Fibroblast of skin of left biceps (primary cell): ENCODE measurements around the gene DYNLL2.
"Not testable (repeated sequence)": the region's sequence is repeated elsewhere in the genome, so short reads cannot be mapped to it uniquely, and the experiment has no call there.

Experiments used
- DNase-seq, 2 experiments: peaks; one replicate each; pipeline ENCODE4 v3.0.0-alpha.2; 2013; ENCODE audit warnings: low read depth in 2 of 2

The DYNLL2 gene

DNA sequence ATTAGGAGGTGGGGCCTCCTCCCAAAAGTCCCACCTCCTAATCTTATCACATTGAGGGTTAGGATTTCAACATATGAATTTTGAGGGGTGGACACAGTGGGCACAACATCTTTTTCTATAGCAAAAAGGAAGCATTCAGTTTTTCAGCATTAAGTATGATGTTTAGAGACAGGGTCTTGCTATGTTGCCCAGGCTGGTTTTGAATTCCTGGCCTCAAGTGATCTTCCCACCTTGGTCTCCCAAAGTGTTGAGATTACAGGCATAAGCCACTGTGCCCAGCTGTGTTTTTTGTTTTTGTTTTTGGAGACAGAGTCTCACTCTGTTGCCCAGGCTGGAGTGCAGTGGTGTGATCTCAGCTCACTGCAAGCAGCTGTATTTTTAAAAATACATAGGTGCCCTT, 18.7 kb downstream of the DYNLL2 start:
- not testable (repeated sequence) for DNase-seq

DNA sequence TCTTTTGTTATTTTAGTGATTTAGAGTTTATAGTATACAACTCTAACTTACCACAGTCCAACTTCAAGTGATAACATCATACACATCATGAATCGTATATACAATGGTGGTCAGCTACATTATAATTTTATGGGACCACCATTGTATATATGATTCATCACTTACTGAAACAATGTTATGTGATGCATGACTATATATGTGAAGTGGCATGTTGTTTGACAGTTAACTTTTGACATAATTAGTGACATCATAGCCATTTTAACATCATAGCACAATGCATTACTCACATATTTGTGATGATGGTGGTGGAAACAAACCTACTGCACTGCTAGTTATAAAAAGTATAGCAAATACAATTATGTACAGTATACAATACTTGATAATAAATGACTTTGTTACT, 21.9 kb downstream of the DYNLL2 start:
- DNase-seq = no peak

DNA sequence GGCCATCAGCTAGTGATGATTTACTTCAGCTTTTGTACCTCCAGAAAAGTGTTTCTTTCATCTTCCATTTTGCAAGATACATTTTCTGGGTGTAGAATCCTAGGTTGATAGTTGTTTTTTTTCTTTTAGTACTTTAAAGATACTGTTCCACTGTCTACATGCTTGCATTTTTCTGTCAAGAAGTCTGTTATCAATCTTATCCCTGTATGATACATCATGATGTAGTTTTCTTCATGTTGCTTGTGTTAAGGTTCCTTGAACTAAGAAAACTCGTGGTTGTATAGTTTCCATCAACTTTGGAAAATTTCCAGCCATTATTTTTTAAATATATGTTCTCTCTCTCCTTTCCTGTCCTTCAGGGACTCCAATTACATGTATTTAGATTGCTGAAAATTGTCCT, 24.1 kb downstream of the DYNLL2 start:
- no peak for DNase-seq

GRCh38 chr17:58109197-58109596, 26.0 kb downstream of the DYNLL2 start:
- DNase-seq = no peak

DNA sequence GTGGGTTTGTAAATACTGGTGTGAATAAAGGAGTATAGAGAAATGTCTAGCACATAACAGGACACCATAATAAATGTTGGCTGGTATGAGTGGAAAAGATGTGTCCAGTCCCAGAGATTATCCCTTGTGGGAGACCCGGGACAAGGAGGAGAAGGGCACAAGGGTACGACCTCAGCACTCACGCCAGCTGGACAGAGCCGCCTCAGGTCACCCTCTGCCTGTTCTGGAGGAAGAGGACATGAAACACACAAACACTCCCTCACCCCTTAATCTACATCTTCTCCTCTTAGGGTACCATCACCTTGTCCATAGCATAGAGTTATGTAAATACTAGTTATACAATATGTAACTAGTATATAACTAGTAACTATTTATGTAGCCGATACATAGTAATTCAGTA, 26.8 kb downstream of the DYNLL2 start:
- DNase-seq = no peak

DNA sequence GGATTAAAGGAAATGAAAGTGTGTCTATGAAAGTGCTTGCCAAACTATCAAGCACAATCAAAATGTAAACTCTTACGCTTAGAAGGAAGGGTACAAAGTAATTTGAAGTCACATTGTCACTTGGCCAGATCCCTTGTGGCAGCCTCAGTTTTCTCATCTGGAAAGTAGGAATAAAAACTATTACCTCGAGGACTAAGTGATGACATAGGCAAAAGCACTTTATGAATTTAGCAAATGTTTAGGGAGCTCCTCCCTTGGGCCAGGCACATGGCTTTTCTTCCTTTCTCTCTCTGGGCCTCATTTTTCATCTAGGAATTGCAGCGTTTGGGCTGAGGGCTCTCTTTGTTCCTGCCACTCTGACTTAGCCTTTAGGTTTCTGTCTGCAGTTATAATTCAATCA, 28.5 kb downstream of the DYNLL2 start:
- no peak for DNase-seq

DNA sequence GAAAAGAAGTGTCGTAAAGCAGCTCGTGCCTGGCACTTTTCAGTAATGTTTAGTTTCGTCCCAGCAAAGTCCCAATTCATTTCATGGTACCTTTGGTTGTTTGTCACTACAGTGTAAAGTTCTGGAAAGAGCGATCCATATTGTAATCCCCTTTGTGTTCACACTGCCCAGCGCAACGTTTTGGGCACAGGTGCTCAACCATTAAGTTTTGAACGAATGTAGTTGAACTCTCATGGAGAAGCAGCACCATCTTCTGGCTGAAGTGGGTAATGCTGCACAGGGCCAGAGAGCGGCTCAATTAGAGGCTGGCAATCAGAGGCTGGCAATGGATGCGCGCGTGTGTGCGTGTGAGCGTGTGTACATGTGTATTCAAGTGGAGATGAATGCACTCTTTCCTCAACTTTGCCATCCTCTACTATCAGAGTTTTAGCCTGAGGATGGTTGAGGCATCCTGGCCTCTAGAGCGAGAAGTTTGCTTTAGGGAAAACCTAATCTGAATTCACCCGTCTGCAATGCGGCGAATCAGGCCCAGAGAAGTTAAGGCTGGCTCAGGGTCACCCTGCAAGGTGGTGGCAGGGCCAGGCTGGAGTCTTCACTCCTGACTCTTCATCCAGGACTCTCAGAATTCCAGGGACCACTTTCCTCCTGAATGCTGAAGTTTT, 29.9 kb downstream of the DYNLL2 start:
- peak; percentile 18 to 21 for DNase-seq

GRCh38 chr17:58113947-58114346, 30.7 kb downstream of the DYNLL2 start:
- no peak for DNase-seq

DNA sequence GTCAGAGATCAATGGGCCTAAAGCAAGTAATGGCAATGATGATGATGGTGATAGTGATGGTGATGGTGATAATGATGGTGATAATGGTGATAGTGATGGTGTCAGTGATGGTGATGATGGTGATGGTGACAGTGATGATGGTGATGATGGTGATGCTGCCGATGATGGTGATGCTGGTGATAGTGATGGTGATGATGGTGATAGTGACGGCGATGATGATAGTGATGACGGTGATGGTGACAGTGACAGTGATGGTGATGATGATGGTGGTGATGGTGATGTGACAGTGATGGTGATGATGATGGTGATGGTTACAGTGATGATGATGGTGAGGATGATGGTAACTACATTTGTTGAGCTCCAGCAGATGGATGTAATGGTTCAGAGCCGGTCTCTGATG, 34.2 kb downstream of the DYNLL2 start:
- no peak for DNase-seq

- DNase-seq = no peak
These were observed 36.3 kb downstream of the DYNLL2 start for GRCh38 chr17:58119491-58119890.

DNA sequence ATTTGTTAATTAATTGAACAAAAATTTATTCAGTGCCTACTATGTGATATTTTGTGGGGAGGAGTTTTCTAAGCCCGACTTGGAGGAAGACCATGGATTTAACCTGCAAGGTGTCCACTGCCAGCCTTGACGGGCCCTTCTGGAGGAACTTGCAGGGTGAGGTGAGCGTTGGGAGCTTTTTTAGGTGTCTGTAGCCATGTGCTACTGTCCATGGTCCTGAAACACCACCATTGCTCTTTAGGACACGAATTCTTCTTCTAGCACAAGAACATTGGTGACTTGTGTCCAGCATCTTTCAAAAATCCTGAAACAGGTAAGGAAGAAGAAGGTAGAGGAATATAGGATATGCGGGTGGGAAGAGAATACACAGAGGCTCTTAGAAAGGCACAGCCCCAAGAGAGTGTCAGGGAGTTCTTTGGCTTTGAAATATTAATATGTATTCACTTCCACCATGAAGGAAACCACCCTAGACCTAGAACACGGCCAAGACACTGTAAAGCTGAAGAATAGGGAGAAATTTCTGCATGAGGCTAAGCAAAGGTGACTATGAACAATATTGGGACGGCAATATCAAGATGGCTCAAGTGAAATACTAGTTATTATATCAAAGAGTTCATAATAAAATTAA, 37.1 kb downstream of the DYNLL2 start:
- peak; percentile 9 to 10 for DNase-seq

GRCh38 chr17:58121925-58122324, 38.7 kb downstream of the DYNLL2 start:
- DNase-seq = peak in 1 of 2 experiments; percentile 1

DNA sequence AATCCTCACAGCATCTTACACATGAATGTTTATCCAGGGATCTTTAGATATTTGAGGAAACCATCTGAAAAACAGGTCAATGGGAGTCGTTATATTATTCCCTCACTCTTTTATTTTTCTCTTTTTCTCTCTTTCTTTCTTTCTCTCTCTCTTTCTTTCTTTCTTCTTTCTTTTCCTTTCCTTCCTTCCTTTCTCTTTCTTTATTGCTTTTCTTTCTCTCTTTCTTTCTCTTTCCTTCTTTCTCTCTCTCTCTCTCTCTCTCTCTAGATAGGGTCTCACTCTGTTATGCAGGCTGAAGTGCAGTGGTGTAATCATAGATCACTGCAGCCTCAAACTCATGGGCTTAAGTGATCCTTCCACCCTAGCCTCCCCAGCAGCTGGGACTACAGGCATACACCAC, 44.6 kb downstream of the DYNLL2 start:
- DNase-seq = no peak

GRCh38 chr17:58132697-58133096, 49.5 kb downstream of the DYNLL2 start:
- not testable (repeated sequence) for DNase-seq

DNA sequence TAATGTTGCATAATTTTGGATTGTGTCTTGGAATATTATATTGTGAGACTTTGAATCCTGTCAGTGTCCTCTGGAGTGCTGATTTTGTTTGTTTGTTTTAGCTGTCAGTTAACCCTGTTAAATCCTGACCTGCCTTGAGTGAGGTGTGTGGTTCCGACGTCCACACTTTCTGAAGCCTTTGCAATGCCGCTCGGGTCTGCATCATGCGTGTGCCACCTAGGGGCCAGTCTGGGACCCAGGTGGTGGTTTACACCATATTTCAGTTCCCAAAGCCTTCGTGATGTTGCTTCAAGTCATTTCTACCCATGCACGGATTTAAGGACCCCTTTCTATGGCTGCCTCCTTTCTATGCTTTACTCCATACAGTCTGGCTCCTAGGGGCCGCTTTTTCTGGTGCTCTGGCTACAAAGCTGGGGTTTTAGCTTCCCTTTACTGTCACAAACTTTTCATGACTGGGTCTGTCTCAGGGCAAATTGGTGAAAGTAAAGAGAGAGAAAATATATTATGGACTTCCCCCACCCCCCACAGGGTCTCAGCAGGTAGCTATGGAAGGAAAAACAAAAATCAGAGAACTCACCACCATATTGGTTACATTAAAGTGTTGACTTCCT, 53.6 kb downstream of the DYNLL2 start:
- no peak for DNase-seq

- no peak for DNase-seq
These were observed 58.3 kb downstream of the DYNLL2 start for GRCh38 chr17:58141505-58141904.

GRCh38 chr17:58143335-58143734, 60.1 kb downstream of the DYNLL2 start:
- DNase-seq = not testable (repeated sequence)

DNA sequence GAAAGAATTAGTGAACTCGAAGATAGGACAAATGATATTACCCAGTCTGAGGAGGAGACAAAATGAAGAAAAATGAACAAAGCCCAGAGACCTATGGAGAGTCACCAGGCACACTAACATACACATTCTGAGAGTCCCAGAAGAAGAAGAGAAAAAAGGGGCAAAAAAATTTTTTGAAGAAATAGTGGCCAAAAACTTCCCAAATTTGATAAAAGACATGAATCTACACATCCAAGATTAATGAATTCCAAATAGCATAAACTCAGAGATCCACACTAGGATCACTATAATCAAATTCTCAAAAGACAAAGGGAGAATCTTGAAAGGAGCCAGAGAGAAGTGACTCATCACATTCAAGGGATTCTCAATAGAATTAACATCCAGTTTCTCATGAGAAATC, 61.6 kb downstream of the DYNLL2 start:
- DNase-seq = no peak
